ENCODE results near the gene NTRK1.
A peak's percentile ranks its signal among the peaks of the same experiment; 100 is the strongest.

GRCh38 chr1:156893048-156893953 is 32.6 kb downstream of the NTRK1 start, which contains the start of gene PEAR1:
- TF ChIP-seq CTCF (IDR thresholded peaks at IDR 0.05) (no peak), POLR2A (IDR thresholded peaks at IDR 0.05) (peak in 1 of 2 donors; percentile 24)

Measured in thyroid gland (tissue), 4 donors.